Activated CD8-positive, alpha-beta memory T cell treated with anti-CD3 and anti-CD28 coated beads, Interleukin-2, amount 50 U/mL, for 24 hours (primary cell): ENCODE data around the gene NPNT.

Source experiments
- DNase-seq: peaks from one replicate; pipeline ENCODE4 v3.0.0-alpha.2; 2020; ENCODE audit errors: extremely low read depth

Gene NPNT

GRCh38 chr4:105917171-105917685, 22.0 kb downstream of the NPNT start:
- DNase-seq: no peak

- no peak for DNase-seq
Measured at GRCh38 chr4:105921301-105921700, 26.0 kb downstream of the NPNT start.

- no peak for DNase-seq
Measured at GRCh38 chr4:105923497-105924238, 28.4 kb downstream of the NPNT start.

GRCh38 chr4:105924341-105924740, 29.1 kb downstream of the NPNT start:
- no peak for DNase-seq

GRCh38 chr4:105930698-105931097, 35.4 kb downstream of the NPNT start:
- no peak for DNase-seq

GRCh38 chr4:105933083-105933482, 37.8 kb downstream of the NPNT start:
- DNase-seq: no peak

GRCh38 chr4:105934386-105934785, 39.1 kb downstream of the NPNT start:
- DNase-seq: no peak

GRCh38 chr4:105936901-105937300, 41.6 kb downstream of the NPNT start:
- DNase-seq: no peak

- no peak for DNase-seq
Measured at GRCh38 chr4:105937759-105938158, 42.5 kb downstream of the NPNT start.

- no peak for DNase-seq
Measured at GRCh38 chr4:105943234-105943633, 48.0 kb downstream of the NPNT start.

- no peak for DNase-seq
Measured at GRCh38 chr4:105944540-105944939, 49.3 kb downstream of the NPNT start.

GRCh38 chr4:105946771-105947170, 51.5 kb downstream of the NPNT start:
- DNase-seq: no peak

- no peak for DNase-seq
Measured at GRCh38 chr4:105950701-105951100, 55.4 kb downstream of the NPNT start.

GRCh38 chr4:105951198-105951597, 55.9 kb downstream of the NPNT start:
- DNase-seq: no peak

- DNase-seq: no peak
Measured at GRCh38 chr4:105952591-105952990, 57.3 kb downstream of the NPNT start.

- DNase-seq: no peak
Measured at GRCh38 chr4:105956569-105956968, 61.3 kb downstream of the NPNT start.

GRCh38 chr4:105957680-105958079, 62.4 kb downstream of the NPNT start:
- DNase-seq: no peak

- no peak for DNase-seq
Measured at GRCh38 chr4:105963461-105964400, 68.5 kb downstream of the NPNT start.

- DNase-seq: no peak
Measured at GRCh38 chr4:105965183-105965800, 70.0 kb downstream of the NPNT start.

GRCh38 chr4:105966051-105966450, 70.8 kb downstream of the NPNT start:
- no peak for DNase-seq

- DNase-seq: no peak
Measured at GRCh38 chr4:105967058-105967658, 71.9 kb downstream of the NPNT start.

- no peak for DNase-seq
Measured at GRCh38 chr4:105969575-105969974, 74.3 kb downstream of the NPNT start.
